ENCODE results near the gene APBA2. TPM values are rescaled to one million over a fixed set of nuclear protein-coding genes. Genes with fewer than 3 reads are reported as not detected.

APBA2 gene
- total and polyA plus RNA-seq, 7 donors, result 0.46 to 10.7 (median 1.5) TPM

DNA sequence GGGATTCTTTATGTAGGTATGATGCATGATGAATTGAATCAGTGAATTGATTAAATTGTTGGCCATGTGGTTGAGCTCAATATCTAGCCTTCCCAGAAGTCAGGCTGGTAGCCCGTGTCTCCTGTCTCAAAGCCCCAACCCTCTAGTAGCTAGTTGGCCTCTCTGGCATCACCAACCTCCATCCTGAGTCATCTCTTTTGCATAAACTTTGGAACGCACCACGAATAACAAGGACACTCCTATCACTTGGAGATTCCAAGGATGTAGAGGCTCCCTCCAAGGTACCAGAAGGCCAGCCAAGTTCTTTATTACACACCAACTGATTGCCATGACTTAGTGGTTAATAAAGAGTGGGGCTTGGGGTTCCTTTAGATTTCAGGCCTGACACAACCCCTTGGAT lies 148.4 kb downstream of the APBA2 start:
- H3K4me3 ChIP-seq, result no peak overlapping the region
- no peaks in the 10 kb centered on the region for H3K4me1 ChIP-seq
- TF ChIP-seq POLR2AphosphoS5 (IDR thresholded peaks at IDR 0.05) (no peak), EP300 (IDR thresholded peaks at IDR 0.05) (no peak), POLR2A (IDR thresholded peaks at IDR 0.05) (no peak)
- TF ChIP-seq, protein P1, sequence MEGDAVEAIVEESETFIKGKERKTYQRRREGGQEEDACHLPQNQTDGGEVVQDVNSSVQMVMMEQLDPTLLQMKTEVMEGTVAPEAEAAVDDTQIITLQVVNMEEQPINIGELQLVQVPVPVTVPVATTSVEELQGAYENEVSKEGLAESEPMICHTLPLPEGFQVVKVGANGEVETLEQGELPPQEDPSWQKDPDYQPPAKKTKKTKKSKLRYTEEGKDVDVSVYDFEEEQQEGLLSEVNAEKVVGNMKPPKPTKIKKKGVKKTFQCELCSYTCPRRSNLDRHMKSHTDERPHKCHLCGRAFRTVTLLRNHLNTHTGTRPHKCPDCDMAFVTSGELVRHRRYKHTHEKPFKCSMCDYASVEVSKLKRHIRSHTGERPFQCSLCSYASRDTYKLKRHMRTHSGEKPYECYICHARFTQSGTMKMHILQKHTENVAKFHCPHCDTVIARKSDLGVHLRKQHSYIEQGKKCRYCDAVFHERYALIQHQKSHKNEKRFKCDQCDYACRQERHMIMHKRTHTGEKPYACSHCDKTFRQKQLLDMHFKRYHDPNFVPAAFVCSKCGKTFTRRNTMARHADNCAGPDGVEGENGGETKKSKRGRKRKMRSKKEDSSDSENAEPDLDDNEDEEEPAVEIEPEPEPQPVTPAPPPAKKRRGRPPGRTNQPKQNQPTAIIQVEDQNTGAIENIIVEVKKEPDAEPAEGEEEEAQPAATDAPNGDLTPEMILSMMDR (IDR thresholded peaks at IDR 0.05), result no peak
- WGBS, 2 donors, result 69 to 72% methylated on average over 3 of the region's 3 CpGs
- no peaks in the 10 kb centered on the region for H3K9me3 ChIP-seq
- no peaks in the 10 kb centered on the region for H3K36me3 ChIP-seq
- intact Hi-C loops (cut with DNase I), result no loop called here
- DNase-seq, result no peak
- no peaks in the 10 kb centered on the region for H3K27me3 ChIP-seq
- H3K27ac ChIP-seq, result no peak overlapping the region

DNA sequence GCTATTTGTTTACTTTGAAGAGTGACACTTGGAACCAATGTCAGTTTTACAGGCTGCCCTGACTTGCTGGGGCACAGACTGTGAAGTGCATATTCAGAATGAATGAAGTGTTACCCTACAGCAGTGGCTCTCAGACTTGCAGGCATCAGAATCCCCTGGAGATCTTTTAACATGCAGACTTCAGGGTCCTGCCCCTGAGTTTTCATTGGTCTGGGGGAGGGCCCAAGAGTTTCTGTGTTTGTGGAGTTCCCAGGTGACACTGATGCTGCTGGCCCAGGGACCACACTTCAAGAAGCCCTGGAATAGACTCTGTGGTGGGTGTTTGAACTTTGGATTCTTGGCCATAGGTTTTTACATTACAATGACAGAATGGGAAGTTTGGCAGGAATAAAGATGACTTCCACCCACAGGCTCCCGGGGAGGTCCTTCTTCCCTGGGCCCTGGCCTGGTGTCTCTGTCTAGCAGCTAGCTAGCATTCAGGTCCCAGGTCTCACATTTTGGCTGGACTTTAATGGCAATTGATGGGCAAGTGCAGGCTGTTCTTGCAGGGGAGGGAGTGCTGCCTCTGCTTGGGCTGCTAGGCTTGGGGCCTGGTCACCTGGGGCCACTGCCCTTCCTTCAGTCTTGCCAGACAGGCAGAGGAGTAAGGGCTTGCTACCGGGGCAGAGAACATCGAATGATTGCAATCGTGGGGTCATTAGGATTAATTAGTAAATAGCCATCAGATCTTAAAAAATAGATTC lies 149.0 kb downstream of the APBA2 start:
- WGBS, 2 donors, result 82 to 83% methylated on average over 4 of the region's 4 CpGs
- Histone ChIP-seq H3K9me3 (no peaks in the 10 kb centered on the region), H3K36me3 (no peaks in the 10 kb centered on the region), H3K4me1 (no peaks in the 10 kb centered on the region), H3K27me3 (no peaks in the 10 kb centered on the region), H3K4me3 (no peak overlapping the region), H3K27ac (no peak overlapping the region)
- TF ChIP-seq POLR2A (IDR thresholded peaks at IDR 0.05), result no peak
- no peak for TF ChIP-seq POLR2AphosphoS5 (IDR thresholded peaks at IDR 0.05)
- no peak for TF ChIP-seq EP300 (IDR thresholded peaks at IDR 0.05)
- TF ChIP-seq, protein P1 (IDR thresholded peaks at IDR 0.05), result no peak
- intact Hi-C loops (cut with DNase I), result no loop called here
- DNase-seq, result no peak

DNA sequence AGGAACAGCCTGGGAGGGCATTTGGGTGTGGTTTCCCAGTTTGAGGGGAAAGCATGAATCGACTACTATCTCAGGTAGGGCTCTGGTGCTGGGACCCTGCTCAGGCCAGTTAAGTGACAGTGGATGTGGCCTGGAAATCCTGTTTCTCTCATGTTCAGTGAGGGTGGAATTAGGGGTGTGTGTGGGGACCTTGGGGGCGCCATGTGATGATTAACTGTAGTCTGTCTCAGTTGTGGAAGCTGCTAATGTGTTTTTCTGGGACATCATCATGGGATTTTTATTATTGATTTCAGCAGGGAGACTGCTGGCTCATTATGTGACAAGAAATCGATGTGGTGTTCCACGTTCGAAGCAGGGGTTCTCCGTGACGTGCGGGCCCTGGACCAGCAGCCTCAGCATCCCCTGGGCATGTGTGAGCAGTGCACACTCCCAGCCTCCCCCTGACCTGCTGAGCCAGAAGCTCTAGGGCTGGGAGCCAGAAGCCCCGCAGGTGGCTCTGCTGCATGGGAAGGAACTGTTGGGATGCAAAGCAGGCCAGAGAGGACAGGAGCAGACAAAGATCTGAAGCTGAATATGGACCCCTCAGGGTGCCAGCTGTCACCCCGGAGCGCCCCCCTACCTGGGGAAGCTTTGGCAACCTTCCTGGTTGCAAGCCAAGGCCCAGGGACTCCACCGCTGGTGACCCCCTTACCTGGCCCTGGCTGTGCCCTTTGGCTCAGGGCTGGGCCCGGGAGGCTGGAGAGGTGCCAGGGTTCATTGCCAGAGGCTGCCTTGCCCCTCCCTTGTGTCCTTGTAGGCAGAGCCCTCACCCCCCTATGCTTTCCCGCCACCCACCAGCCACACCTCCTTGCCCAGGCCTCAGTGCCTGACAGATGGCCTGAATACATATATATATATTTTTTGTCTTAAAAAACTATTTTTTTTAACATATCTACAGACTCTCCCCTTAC lies 149.8 kb downstream of the APBA2 start:
- intact Hi-C loops (cut with DNase I), result no loop called here
- H3K27ac ChIP-seq, result no peak overlapping the region

GRCh38 chr15:29037997-29038705 lies 152.4 kb downstream of the APBA2 start:
- WGBS, 2 donors, result 59 to 73% methylated on average over 9 of the region's 9 CpGs
- intact Hi-C loops (cut with DNase I), result no loop called here
- no peaks in the 10 kb centered on the region for H3K36me3 ChIP-seq
- TF ChIP-seq POLR2AphosphoS5 (IDR thresholded peaks at IDR 0.05) (no peak), POLR2A (IDR thresholded peaks at IDR 0.05) (no peak), EP300 (IDR thresholded peaks at IDR 0.05) (no peak)
- TF ChIP-seq, protein P1 (IDR thresholded peaks at IDR 0.05), result no peak
- no peak overlapping the region for H3K4me3 ChIP-seq
- no peaks in the 10 kb centered on the region for H3K27me3 ChIP-seq
- H3K27ac ChIP-seq, result no peak overlapping the region
- H3K4me1 ChIP-seq, result no peaks in the 10 kb centered on the region
- H3K9me3 ChIP-seq, result no peaks in the 10 kb centered on the region
- no peak for DNase-seq

More for the DNA sequence above, 149.8 kb downstream of the APBA2 start:
- Histone ChIP-seq H3K4me1 (no peaks in the 10 kb centered on the region), H3K27me3 (no peaks in the 10 kb centered on the region), H3K4me3 (no peak overlapping the region), H3K36me3 (no peaks in the 10 kb centered on the region), H3K9me3 (no peaks in the 10 kb centered on the region)
- no peak for DNase-seq
- 68 to 82% methylated on average over 14 of the region's 14 CpGs for WGBS, 2 donors
- no peak for TF ChIP-seq EP300 (IDR thresholded peaks at IDR 0.05)
- no peak for TF ChIP-seq POLR2AphosphoS5 (IDR thresholded peaks at IDR 0.05)
- TF ChIP-seq, protein P1 (IDR thresholded peaks at IDR 0.05), result no peak
- no peak for TF ChIP-seq POLR2A (IDR thresholded peaks at IDR 0.05)

Data from sigmoid colon (tissue), 7 donors.